GM19193 (cell line): ENCODE measurements around the gene METTL25.

Experiments used
- POLR2A ChIP-seq: IDR thresholded peaks from 4 replicates; pipeline ENCODE4 v1.6.1; 2011; ENCODE audit not compliant: insufficient read depth, insufficient read length; ENCODE audit errors: extremely low read depth

METTL25 gene

DNA sequence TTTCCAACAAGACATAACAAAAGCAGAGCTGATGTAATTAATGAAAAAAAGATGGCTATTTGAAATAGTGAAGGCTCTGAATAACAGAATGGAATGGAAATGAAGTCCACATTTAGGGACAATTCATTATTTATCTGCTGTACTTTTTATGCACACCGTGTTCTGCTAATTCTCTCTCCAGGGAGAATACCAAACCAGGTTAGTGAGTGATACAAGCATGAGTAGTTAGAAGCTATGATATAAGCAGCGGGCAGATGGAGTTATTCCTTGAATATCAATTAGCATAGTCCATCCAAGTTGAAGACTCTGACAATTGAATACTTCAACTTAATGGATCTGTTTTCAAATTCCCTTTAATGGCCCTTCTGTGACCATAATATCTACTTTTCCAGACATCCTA, 166.3 kb downstream of the METTL25 start:
- TF ChIP-seq POLR2A = no peak

GRCh38 chr12:82525616-82526015, 167.3 kb downstream of the METTL25 start:
- no peak for TF ChIP-seq POLR2A

- TF ChIP-seq POLR2A = no peak
These were observed 168.9 kb downstream of the METTL25 start for GRCh38 chr12:82527165-82527780.
